Urinary bladder (tissue), 4 donors: ENCODE measurements around the gene POLE. TPM values are rescaled to one million over a fixed set of nuclear protein-coding genes. Genes with fewer than 3 reads are reported as not detected.

ENCODE experiments used
- DNase-seq: peaks from one replicate; pipeline ENCODE4 v3.0.0-alpha.2; 2015; ENCODE audit errors: extremely low spot score
- H3K27ac ChIP-seq: one replicate; pipeline ENCODE4 v1.5.1; 2013; ENCODE audit warnings: low read depth, mild to moderate bottlenecking, moderate library complexity
- H3K36me3 ChIP-seq: one replicate; pipeline ENCODE4 v1.6.1; 2013; ENCODE audit warnings: mild to moderate bottlenecking, moderate library complexity; ENCODE audit not compliant: insufficient read depth
- H3K4me1 ChIP-seq: one replicate; pipeline ENCODE4 v1.6.1; 2013; ENCODE audit warnings: mild to moderate bottlenecking, moderate library complexity; ENCODE audit not compliant: insufficient read depth
- H3K4me3 ChIP-seq: one replicate; pipeline ENCODE4 v1.5.1; 2013; ENCODE audit warnings: low read depth, low read length
- WGBS: extraction: QIAGEN DNeasy Blood & Tissue Kit; methylation state at CpG from one replicate; pipeline ENCODE4 v1.1.7; 2013; 5-methylcytosine and 5-hydroxymethylcytosine counted together
- polyA plus RNA-seq: library from polyadenylated mRNA; stranded (reverse); fragments of 200-250 nt; gene quantifications from one replicate; pipeline ENCODE4 v1.2.3, GENCODE V29; 2013
- small RNA-seq: library from RNA; depleted of rRNA; stranded (forward); fragments of <200 nt; gene quantifications from one replicate; pipeline ENCODE3, GENCODE V24; 2014
- total RNA-seq: library from RNA; depleted of rRNA; stranded (reverse); fragments of >200 nt; gene quantifications from one replicate; pipeline ENCODE4 v1.2.3, GENCODE V29; 2014
- donor health status: healthy with polysubstance abuse.
- donor health status: healthy.

POLE gene
- total and polyA plus RNA-seq, 2 donors = 17.9 to 49.7 TPM

- no peak overlapping the region for H3K4me3 ChIP-seq
- H3K36me3 ChIP-seq = peaks cover 3% of the 10 kb centered on the region
- no peak overlapping the region for H3K27ac ChIP-seq
- 97% methylated on average over 39 of the region's 39 CpGs for WGBS
- H3K4me1 ChIP-seq = no peaks in the 10 kb centered on the region
- no peak for DNase-seq
Measured at GRCh38 chr12:132574271-132574996, 112.7 kb downstream of the POLE start.

Small RNAs within 50 kb of the gene (small RNA-seq; reads per million reads assigned to genes)
- gene MIR6763 (not detected), gene RNA5SP379 (not detected)

Other genes starting within 250 kb of the POLE start
- gene FBRSL1, start 197.2 kb downstream of the POLE start, total RNA-seq = 4.0 TPM
- gene FBRSL1, start 197.2 kb downstream of the POLE start, polyA plus RNA-seq = 46.1 TPM
- gene LRCOL1, start 76.8 kb downstream of the POLE start, total RNA-seq = not detected
- 0.15 TPM for gene LRCOL1, start 76.8 kb downstream of the POLE start, polyA plus RNA-seq
- not detected for gene P2RX2, start 68.6 kb downstream of the POLE start, total RNA-seq
- 0.37 TPM for gene P2RX2, start 68.6 kb downstream of the POLE start, polyA plus RNA-seq
- gene PXMP2, start 245 bp upstream of the POLE start, total RNA-seq = 17.4 TPM
- 31.2 TPM for gene PXMP2, start 245 bp upstream of the POLE start, polyA plus RNA-seq
- gene PGAM5, start 23.5 kb upstream of the POLE start, total RNA-seq = 12.3 TPM
- 19.2 TPM for gene PGAM5, start 23.5 kb upstream of the POLE start, polyA plus RNA-seq
- gene ANKLE2, start 74.5 kb upstream of the POLE start, total RNA-seq = 40.8 TPM
- gene ANKLE2, start 74.5 kb upstream of the POLE start, polyA plus RNA-seq = 25.6 TPM
- 64.4 TPM for gene GOLGA3, start 141.5 kb upstream of the POLE start, total RNA-seq
- 22.5 TPM for gene GOLGA3, start 141.5 kb upstream of the POLE start, polyA plus RNA-seq
- gene CHFR, start 200.3 kb upstream of the POLE start, total RNA-seq = 28.2 TPM
- gene CHFR, start 200.3 kb upstream of the POLE start, polyA plus RNA-seq = 22.6 TPM